ENCODE measurements around the gene PFAS.
"Not testable (repeated sequence)": the region's sequence is repeated elsewhere in the genome, so short reads cannot be mapped to it uniquely, and the experiment has no call there.

Gene PFAS

DNA sequence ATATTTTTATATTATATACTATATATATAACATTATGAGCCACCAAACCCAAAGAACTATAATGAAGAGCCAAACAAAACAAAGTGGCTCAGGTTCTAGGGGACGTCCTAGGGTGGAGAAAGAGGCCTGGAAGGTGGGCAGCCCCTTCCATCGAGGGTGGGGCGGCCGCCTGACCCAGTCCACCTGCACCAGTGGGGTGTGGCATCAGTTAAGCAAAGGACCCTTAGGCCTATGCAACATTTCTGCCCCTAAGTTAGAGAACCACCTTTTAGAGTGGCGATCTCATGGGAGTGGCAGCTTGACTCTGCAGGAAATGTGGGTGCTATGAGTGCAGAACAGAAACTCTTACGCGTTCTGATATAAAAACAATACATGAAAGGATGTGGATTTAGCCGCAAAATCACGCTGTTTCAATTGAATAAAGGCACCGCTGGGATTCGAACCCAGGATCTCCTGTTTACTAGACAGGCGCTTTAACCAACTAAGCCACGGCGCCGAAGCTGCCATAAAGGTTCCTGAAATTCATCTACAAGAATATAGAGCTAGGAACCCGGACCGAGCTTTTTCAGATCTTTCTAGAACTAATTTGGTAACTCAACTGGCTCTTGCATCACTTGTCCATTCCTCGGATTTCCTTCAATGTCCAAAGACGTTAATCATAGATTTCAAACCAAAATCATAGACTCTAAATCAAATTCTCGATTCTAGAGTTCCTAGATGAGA is 23.1 kb upstream of the PFAS start:
- DNase-seq: peak; percentile 86

DNA sequence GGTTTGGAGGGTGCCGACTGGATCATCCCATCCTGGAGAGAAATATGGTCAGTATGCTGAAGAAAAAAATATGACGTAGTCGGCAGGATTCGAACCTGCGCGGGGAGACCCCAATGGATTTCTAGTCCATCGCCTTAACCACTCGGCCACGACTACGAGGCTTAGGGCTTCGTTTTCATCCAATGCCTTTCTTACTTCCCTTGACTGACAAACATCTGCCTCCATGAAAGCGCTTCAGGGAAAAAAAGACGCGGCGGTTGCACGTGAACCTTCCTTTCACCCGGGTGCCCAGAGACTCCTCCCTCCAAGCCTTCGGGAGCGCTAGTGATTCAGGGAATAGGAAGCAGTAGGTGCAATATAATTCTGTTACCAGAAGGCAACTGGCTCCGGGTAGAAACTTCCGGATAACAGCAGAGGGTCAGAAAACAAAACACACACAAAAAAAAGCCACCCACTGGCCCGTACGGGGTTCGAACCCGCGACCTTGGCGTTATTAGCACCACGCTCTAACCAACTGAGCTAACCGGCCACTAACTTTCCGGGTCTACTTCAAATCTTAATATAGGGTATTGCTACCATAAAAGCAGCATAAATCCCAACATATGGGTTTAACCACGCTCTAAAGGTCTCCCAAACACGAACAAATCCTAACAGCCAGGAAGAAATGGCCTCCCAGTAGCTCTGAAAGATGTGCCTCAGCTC is 22.4 kb upstream of the PFAS start:
- DNase-seq: peak; percentile 94

DNA sequence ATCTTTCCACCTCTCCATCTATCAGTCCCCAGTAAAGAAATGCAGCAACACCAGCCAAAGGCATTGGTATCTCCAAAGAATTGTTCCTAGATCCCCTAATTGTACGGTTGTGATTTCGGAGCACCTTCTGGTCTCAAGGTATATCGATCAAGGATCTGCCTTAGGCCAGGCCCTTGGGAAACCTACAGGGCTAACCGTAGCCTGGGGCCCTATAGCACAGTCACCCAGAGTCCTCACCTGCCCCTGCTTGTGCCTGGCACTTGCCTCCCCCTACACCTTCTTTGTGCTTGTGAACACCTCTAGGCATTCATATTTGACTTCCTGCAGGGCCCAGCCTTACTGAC is 21.9 kb upstream of the PFAS start:
- peak; percentile 45 for DNase-seq

DNA sequence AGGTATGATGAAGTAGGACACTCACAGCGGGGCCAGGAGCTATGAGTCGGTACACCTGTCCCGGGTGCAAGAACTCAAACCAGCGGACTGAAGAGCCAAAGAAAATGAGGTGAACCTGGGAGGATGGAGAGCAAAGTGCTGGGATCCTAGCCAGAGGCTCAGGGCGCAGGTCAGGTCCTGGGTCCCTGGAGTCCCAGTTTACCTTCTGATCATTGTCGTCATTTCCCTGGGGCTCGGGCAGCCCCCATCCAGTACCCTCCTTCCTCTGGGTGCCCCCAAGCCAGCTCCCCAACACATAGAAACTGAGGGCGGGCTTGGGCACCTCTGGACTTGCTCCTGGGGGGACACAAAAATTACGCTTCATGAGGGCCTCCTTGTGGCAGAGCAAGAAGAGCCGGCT is 17.4 kb upstream of the PFAS start:
- DNase-seq: no peak

DNA sequence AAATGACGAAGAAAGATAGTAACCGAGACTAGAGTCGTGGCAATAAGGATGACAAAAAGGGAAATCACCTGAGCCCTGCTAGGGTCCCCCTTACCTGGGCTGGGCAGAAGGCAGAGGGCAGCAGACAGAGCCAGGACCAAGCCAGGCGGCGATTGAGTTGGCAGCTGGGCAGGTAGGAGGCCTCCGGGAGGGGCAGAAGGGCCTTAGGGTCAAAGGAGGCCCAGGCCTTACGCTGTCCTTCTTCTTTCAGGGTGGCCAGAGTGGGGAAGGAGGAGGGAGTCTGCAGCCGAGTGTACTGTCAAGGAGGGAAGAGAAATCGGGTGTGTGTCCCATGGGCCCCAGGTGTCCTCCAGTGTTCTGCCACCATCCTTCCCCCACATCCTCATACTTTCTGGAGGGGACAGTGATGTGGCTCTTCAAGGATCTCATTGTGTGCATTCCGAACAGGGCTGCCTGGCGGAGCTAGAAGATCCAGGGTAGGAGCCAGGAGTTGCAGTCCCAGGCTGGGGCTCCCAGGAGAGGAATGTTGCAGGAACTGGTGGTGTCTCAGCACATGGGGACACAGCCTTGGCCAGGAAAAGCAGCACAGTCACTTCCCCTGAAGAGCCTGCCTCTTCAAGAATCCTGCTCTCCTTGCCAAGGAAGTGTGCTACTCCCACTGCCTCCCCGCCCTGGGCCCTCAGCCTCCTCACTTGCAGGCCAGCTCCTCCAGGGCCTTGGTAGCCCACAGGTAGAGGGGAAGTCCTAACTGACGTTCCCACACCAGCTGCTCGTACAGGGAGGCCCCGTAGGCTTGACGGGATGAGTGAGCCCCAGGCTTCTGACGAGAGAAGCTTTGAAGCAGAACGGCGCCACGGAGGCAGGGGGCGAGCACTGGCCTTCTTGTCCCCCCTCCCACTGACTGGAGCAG is 14.5 kb upstream of the PFAS start:
- no peak for DNase-seq

DNA sequence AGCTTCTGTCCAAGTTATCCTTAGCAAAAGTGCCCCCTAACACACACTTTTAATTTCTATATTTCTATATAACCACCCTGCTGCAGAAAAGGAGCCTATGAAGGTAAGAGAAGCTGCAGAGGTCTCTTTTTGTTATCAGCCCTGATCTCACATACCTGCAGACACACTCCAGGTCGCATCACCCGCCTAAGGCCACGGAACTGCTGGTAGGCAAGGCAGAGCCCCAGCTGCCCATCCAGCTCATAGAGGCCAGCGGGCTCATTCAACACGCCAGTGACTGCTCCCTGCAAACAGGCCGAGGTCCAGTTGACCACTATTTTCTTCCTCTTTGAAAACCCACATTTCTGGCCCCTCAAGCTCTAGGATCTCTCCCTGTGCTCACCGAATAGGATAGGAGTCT is 13.4 kb upstream of the PFAS start:
- no peak for DNase-seq

DNA sequence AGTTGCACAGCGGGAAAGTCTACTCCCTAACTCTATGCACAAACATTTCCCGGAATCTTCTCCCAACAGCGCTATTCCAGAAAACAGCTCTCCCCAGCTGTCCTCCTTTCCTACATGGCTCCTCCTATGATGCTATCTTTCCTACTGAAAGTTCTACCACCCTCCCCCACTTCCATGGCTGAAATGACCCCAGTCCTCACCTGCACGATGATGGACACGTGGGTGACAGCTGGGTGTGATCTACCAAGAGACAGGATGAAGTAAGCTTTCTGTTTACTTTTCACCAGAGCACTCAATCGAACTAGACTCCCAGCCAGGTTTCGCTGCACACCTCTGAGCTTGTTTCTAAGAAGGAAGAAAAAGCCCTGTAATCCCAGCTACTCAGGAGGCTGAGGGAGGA is 11.9 kb upstream of the PFAS start:
- peak; percentile 46 for DNase-seq

DNA sequence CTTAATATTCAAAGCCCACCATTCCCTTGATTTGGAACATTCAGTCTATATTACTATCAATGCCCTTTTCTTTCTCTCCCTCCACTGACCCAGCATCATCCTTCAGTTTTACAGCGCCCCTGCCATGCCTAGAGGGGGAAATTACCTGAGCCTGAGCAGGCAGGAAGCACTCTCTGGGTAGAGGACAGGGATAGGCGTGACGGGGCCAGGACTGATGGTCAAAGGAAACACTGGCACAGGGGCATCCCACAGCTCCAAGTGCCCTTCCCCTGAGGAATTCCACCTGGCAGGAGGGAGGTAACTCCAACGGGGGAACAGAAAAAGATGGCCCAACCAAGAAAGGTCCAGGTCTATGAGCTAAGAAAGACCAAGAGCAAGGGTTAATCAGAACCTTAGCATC is 11.2 kb upstream of the PFAS start:
- no peak for DNase-seq

DNA sequence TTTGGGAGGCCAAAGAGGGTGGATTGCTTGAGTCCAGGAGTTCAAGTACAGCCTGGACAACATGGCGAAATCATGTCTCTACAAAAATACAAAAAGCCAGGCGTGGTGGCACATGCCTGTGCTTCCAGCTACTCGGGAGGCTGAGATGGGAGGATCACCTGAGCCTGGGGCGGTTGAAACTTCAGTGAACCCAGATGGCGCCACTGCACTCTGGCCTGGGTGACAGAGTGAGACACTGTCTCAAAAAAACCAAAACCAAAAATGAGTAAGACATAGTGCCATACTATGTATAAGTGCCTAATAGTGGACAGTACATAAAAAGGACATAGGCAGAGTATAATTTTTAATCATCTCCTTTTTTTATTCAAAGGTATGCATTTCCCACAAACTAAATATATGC is 5.3 kb upstream of the PFAS start:
- no peak for DNase-seq

DNA sequence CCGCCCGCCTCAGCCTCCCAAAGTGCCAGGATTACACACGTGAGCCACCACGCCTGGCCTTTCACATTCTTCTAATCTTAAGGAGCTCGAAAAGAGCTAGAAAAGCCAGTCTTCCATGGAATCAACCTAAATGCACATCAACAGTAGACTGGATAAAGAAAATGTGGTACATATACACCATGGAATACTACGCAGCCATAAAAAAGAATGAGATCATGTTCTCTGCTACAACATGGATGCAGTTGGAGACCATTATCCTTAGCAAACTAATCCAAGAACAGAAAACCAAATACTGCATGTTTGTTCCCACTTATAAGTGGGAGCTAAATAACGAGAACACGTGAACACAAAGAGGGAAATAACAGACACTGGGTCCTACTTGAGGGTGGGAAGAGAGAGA is 4.3 kb upstream of the PFAS start:
- no peak for DNase-seq

DNA sequence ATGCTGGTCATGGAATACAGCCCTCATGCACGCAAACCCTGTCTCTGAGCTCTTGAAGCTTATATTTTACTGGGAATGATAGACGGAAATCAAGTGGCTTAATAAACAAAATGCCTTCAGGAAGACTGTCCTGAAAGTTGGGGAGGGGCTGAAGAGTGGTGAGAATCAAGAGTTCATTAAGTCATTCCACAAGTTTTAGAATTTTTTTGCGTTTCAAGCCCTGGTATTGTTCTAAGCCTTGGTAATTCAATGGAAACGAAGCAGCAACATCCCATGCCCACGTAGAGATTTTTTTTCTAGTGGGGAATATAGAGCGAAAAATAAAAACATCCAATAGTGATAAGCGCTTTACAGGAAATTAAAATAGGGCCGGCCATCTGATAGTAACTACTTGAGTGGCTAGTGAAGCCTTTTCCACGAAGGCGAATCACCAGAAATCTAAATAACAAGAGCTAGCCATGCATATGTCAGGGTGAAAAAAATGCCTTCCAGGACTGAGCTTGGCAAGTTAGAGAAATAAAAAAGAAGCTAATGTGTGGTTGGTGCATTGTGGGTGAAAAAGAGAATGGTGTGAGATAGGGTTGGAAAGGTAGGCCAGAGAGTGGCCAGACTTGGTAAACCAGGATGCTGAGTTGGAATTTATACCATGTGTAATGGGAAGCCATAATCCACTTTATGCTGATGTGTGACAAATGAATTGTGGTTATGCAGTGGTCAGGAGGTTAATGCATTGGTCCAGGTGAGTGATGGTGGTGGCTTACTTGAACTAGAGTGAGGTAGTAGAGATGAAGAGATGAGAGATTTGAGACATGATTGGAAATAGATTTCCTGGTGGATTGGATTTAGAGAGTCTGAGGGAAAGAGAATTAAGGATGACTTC is 772 bp downstream of the PFAS start:
- no peak for DNase-seq

DNA sequence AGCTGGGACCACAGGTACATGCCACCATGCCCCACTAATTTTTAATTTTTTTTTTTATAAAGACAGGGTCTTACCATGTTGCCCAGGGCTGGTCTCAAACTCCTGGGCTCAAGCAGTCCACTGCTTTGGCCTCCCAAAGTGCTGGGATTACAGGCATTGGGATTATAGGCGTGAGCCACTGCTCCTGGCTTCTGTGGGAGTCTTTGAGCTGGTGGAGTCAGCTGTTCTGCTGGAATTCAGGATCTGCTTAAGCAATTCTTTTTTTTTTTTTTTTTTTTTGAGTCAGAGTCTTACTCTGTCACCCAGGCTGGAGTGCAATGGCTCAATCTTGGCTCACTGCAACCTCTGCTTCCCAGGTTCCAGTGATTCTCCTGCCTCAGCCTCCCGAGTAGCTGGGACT is 2.3 kb downstream of the PFAS start:
- DNase-seq: not testable (repeated sequence)

DNA sequence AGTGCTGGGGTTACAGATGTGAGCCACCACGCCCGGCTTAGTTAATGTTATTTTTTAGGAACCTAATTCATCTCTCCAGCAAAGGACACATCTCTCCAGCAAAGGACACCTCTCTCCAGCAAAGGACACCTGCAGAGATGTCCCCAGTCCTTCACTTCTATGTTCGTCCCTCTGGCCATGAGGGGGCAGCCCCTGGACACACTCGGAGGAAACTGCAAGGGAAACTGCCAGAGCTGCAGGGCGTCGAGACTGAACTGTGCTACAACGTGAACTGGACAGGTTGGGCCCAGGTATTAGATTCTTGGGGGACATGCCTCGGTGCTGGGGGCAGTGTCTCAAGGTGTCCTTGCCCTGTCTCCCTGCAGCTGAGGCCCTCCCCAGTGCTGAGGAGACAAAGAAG is 4.7 kb downstream of the PFAS start:
- DNase-seq: no peak

DNA sequence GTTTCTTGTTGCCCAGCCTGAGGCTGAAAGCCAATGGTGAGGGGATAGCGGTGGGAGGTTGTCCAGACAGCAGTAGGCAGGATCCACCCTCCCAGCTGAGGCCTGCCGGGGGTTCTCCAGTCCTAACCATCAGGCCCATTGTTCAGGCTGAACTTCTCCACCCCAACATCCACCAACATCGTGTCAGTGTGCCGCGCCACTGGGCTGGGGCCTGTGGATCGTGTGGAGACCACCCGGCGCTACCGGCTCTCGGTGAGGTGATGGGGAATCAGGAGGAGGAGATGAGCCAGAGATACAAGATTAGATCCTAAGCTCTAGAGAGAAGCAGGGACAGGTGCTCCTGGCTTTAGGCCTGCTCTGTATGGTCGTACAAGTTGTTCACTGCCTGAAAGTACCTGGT is 5.8 kb downstream of the PFAS start:
- DNase-seq: no peak

DNA sequence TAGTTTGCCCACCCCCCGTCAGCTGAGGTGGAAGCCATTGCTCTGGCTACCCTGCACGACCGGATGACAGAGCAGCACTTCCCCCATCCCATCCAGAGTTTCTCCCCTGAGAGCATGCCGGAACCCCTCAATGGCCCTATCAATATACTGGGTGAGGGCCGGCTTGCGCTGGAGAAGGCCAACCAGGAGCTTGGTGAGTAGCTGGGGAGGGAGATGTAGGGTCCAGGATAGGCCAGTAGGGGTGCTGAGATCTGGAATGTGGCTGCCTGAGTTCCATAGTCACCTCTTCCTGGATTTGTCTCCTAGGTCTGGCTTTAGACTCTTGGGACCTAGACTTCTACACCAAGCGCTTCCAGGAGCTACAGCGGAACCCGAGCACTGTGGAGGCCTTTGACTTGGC is 6.4 kb downstream of the PFAS start:
- no peak for DNase-seq

DNA sequence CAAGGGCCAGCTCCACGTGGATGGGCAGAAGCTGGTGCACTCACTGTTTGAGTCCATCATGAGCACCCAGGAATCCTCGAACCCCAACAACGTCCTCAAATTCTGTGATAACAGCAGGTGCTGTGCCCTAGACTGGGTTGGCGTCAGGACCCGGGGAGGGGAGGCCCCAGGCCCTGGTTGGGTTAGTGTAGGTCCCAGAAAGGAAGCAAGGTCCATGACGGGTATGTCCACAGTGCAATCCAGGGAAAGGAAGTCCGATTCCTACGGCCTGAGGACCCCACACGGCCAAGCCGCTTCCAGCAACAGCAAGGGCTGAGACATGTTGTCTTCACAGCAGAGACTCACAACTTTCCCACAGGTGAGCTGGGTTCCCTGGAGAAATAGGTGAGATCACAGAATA is 7.2 kb downstream of the PFAS start:
- no peak for DNase-seq

DNA sequence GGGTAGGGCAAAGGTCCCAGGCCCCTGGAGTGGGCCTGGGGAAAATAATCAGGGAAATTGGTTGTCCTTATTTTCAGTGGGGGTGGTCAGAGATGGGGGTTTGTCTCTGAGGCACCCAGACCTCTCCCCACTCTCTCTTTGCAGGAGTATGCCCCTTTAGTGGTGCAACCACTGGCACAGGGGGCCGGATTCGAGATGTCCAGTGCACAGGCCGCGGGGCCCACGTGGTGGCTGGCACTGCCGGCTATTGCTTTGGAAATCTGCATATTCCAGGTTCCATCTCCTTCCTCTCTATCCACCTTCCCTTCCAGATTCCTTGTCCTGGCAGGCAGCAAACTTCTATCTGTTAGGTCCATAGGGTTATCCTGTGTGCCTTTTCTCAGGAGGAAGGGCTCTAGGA is 7.6 kb downstream of the PFAS start:
- DNase-seq: no peak

DNA sequence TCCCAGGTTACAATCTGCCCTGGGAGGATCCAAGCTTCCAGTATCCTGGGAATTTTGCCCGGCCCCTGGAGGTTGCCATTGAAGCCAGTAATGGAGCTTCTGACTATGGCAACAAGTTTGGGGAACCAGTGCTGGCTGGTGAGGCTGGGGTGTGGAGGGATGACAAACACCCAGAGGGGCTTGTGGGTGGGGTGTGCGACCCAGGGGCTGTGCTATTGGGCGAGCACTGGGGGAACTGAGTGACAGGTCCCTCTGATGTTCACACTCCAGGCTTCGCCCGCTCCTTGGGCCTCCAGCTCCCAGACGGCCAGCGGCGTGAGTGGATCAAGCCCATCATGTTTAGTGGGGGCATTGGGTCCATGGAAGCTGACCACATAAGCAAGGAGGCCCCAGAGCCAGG is 8.7 kb downstream of the PFAS start:
- DNase-seq: no peak

DNA sequence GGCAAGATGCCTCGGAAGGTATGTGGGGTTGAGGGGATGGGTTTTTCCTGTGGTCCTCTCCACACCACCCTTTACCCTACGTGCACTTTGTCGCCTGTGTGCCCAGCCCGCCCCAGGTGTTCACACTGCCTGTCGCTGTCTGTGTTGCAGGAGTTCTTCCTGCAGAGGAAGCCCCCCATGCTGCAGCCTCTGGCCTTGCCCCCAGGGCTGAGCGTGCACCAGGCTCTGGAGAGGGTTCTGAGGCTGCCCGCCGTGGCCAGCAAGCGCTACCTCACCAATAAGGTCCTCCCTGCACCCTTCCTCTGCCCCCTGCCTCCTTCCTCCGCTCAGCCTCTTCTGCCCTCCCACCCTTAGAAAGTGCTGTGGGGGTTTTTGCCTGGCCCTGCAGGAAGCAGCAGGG is 15.2 kb downstream of the PFAS start:
- no peak for DNase-seq

DNA sequence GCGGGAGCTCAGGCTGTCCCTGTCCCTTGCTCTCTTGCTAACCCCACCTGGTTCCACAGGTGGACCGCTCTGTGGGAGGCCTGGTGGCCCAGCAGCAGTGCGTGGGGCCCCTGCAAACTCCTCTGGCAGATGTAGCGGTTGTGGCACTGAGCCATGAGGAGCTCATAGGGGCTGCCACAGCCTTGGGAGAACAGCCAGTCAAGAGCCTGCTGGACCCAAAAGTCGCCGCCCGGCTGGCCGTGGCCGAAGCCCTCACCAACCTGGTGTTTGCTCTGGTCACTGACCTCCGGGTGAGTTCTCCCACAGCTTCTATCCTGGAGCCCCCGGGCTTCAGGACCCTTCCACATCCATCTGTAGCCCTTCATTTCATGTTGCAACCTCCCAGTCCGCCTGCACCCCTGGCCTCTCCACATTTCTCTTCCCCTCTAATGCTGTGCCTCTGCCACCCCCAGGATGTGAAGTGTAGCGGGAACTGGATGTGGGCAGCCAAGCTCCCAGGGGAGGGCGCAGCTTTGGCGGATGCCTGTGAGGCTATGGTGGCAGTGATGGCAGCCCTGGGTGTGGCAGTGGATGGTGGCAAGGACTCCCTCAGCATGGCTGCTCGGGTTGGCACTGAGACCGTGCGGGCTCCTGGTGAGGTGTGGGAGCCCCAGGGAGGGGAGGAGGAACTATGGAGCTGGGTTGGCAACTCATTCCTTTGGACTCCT is 15.9 kb downstream of the PFAS start:
- DNase-seq: no peak

DNA sequence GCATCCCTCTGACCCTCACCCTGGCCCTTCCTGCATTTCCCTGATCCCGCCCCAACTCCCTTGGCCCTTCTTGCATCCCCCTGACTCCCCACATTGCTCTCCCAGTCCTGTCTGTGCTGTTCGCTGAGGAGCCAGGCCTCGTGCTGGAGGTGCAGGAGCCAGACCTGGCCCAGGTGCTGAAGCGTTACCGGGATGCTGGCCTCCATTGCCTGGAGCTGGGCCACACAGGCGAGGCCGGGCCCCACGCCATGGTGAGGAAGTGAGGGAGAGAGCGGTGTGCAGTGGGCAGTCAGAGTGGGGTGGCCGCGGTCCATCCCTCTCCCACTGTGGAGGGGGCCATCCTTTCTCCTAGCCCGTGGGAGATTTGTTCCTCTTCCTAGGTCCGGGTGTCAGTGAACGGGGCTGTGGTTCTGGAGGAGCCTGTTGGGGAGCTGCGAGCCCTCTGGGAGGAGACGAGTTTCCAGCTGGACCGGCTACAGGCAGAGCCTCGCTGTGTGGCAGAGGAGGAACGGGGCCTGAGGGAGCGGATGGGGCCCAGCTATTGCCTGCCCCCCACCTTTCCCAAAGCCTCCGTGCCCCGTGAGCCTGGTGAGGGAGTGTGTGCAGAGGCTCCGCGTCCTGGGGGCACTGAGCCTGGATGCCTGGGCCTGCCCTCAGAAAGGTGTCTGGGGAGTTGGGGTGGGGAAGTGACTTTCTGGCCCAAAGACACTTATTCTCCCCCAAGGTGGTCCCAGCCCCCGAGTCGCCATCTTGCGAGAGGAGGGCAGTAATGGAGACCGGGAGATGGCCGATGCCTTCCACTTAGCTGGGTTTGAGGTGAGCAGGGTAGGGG is 17.8 kb downstream of the PFAS start:
- DNase-seq: no peak
